HEK293T (cell line): ENCODE measurements around the gene DLG2.
"Not testable (repeated sequence)": the region's sequence is repeated elsewhere in the genome, so short reads cannot be mapped to it uniquely, and the experiment has no call there.

Experiments used
- CTCF ChIA-PET: fragments of 350-600 bp; formaldehyde crosslinking; extraction: SDS; loops from one replicate; lab custom pipeline; 2021; ENCODE audit warnings: antibody characterized with exemption, inconsistent platforms; lab: Yijun Ruan, JAX
- POLR2A ChIA-PET: fragments of 350-600 bp; formaldehyde crosslinking; extraction: SDS; loops from one replicate; lab custom pipeline; 2020; ENCODE audit warnings: antibody characterized with exemption, inconsistent platforms; lab: Yijun Ruan, JAX
- DNase-seq: peaks from one replicate; pipeline ENCODE4 v3.0.0; 2012; ENCODE audit warnings: mixed read lengths; ENCODE audit errors: extremely low spot score
- ARNT ChIP-seq: fragments of 450-650 bp; IDR thresholded peaks from 2 replicates; pipeline ENCODE4 v1.6.1; 2017; ENCODE audit warnings: mild to moderate bottlenecking
- BHLHE40 ChIP-seq: fragments of 450-650 bp; IDR thresholded peaks from 2 replicates; pipeline ENCODE4 v1.6.1; 2016; ENCODE audit warnings: mild to moderate bottlenecking, moderate library complexity, borderline replicate concordance
- CTBP1 ChIP-seq: fragments of 450-650 bp; IDR thresholded peaks from 2 replicates; pipeline ENCODE4 v1.6.1; 2016; ENCODE audit warnings: borderline replicate concordance
- ELF4 ChIP-seq: fragments of 450-650 bp; IDR thresholded peaks from 2 replicates; pipeline ENCODE4 v1.6.1; 2017; ENCODE audit warnings: antibody characterized with exemption
- FOXA1 ChIP-seq: fragments of 450-650 bp; IDR thresholded peaks from 2 replicates; pipeline ENCODE4 v1.6.1; 2016; ENCODE audit warnings: mild to moderate bottlenecking
- FOXK2 ChIP-seq: fragments of 450-650 bp; IDR thresholded peaks from 2 replicates; pipeline ENCODE4 v1.6.1; 2016; ENCODE audit warnings: mild to moderate bottlenecking
- FOXM1 ChIP-seq: fragments of 450-650 bp; IDR thresholded peaks from 2 replicates; pipeline ENCODE4 v1.6.1; 2017; ENCODE audit warnings: mild to moderate bottlenecking, borderline replicate concordance
- HDGF ChIP-seq: fragments of 450-650 bp; IDR thresholded peaks from 2 replicates; pipeline ENCODE4 v1.6.1; 2017; ENCODE audit warnings: antibody characterized with exemption, borderline replicate concordance
- L3MBTL2 ChIP-seq: fragments of 450-650 bp; conservative IDR thresholded peaks from 2 replicates; pipeline ENCODE4 v1.6.1; 2016; ENCODE audit warnings: mild to moderate bottlenecking
- LEF1 ChIP-seq: fragments of 450-650 bp; IDR thresholded peaks from 2 replicates; pipeline ENCODE4 v1.6.1; 2017; ENCODE audit warnings: mild to moderate bottlenecking, borderline replicate concordance
- NFRKB ChIP-seq: fragments of 450-650 bp; IDR thresholded peaks from 2 replicates; pipeline ENCODE4 v1.6.1; 2016; ENCODE audit warnings: mild to moderate bottlenecking, moderate library complexity
- PKNOX1 ChIP-seq: fragments of 450-650 bp; IDR thresholded peaks from 2 replicates; pipeline ENCODE4 v1.6.1; 2016
- SP1 ChIP-seq: fragments of 450-650 bp; IDR thresholded peaks from 2 replicates; pipeline ENCODE4 v1.6.1; 2017
- SUZ12 ChIP-seq: fragments of 450-650 bp; IDR thresholded peaks from 2 replicates; pipeline ENCODE4 v1.6.1; 2016; ENCODE audit warnings: mild to moderate bottlenecking
- TARDBP ChIP-seq: fragments of 450-650 bp; IDR thresholded peaks from 2 replicates; pipeline ENCODE4 v1.6.1; 2016
- ZNF384 ChIP-seq: fragments of 450-650 bp; IDR thresholded peaks from 2 replicates; pipeline ENCODE4 v1.6.1; 2016

DLG2 gene

GRCh38 chr11:84788220-84788619, 838.9 kb downstream of the DLG2 start:
- POLR2A ChIA-PET: no interaction called here
- TF ChIP-seq BHLHE40 (no peak), SUZ12 (no peak), ARNT (no peak), FOXM1 (no peak), SP1 (no peak), HDGF (no peak), PKNOX1 (no peak)
- DNase-seq: no peak
- CTCF ChIA-PET: no interaction called here

- POLR2A ChIA-PET, CTCF ChIA-PET, DNase-seq: not testable (repeated sequence)
Observed at GRCh38 chr11:84784158-84784557, 843.0 kb downstream of the DLG2 start.

GRCh38 chr11:84780689-84781293, 846.4 kb downstream of the DLG2 start:
- no peak for TF ChIP-seq FOXA1
- TF ChIP-seq ARNT: no peak
- TF ChIP-seq CTBP1: no peak
- TF ChIP-seq HDGF: no peak
- TF ChIP-seq FOXM1: no peak
- TF ChIP-seq ELF4: no peak
- TF ChIP-seq NFRKB: no peak
- no peak for TF ChIP-seq PKNOX1
- no peak for TF ChIP-seq ZNF384
- TF ChIP-seq LEF1: no peak
- no peak for TF ChIP-seq SP1
- no peak for TF ChIP-seq L3MBTL2
- no peak for TF ChIP-seq BHLHE40
- TF ChIP-seq FOXK2: no peak
- TF ChIP-seq TARDBP: no peak
- TF ChIP-seq SUZ12: no peak
- DNase-seq: peak; percentile 6
- POLR2A ChIA-PET: no interaction called here
- CTCF ChIA-PET: interaction anchor here (0.6 to 0.7 kb wide), 3 partner anchors 12 to 1211 kb away, joined by 3 to 6 read pairs (median 4); no protein-coding TSS in a partner anchor

- TF ChIP-seq SP1: no peak
- TF ChIP-seq LEF1: no peak
- no peak for TF ChIP-seq BHLHE40
- no peak for TF ChIP-seq ELF4
- TF ChIP-seq ARNT: no peak
- TF ChIP-seq PKNOX1: no peak
- TF ChIP-seq L3MBTL2: no peak
- TF ChIP-seq CTBP1: no peak
- no peak for TF ChIP-seq FOXK2
- no peak for TF ChIP-seq FOXA1
- TF ChIP-seq TARDBP: no peak
- no peak for TF ChIP-seq SUZ12
- no peak for TF ChIP-seq FOXM1
- TF ChIP-seq HDGF: no peak
- no peak for DNase-seq
- ChIA-PET CTCF (interaction anchor here (1.0 kb wide), 1 partner anchor 50 kb away, joined by 3 read pairs; no protein-coding TSS in a partner anchor), POLR2A (no interaction called here)
Observed at GRCh38 chr11:84775503-84775902, 851.6 kb downstream of the DLG2 start.

- no peak for TF ChIP-seq TARDBP
- TF ChIP-seq FOXA1: no peak
- no peak for TF ChIP-seq NFRKB
- TF ChIP-seq ZNF384: no peak
- no peak for TF ChIP-seq SP1
- ChIA-PET POLR2A (no interaction called here), CTCF (no interaction called here)
- no peak for DNase-seq
Observed at GRCh38 chr11:84763931-84764330, 863.2 kb downstream of the DLG2 start.

GRCh38 chr11:84757711-84758110, 869.4 kb downstream of the DLG2 start:
- ChIA-PET POLR2A (no interaction called here), CTCF (no interaction called here)
- TF ChIP-seq ARNT (no peak), HDGF (no peak), FOXA1 (no peak), ZNF384 (no peak), BHLHE40 (no peak), FOXK2 (no peak), TARDBP (no peak)
- no peak for DNase-seq

- ChIA-PET POLR2A (no interaction called here), CTCF (no interaction called here)
- TF ChIP-seq FOXA1 (no peak), BHLHE40 (no peak), SP1 (no peak), FOXM1 (no peak), FOXK2 (no peak), ZNF384 (no peak), NFRKB (no peak), TARDBP (no peak), HDGF (no peak), SUZ12 (no peak), ELF4 (no peak), L3MBTL2 (no peak), PKNOX1 (no peak), ARNT (no peak)
- no peak for DNase-seq
Observed at GRCh38 chr11:84751371-84751770, 875.8 kb downstream of the DLG2 start.
